GM18907 (cell line): ENCODE measurements around the gene ABCC1.
"Not testable (repeated sequence)": the region's sequence is repeated elsewhere in the genome, so short reads cannot be mapped to it uniquely, and the experiment has no call there.

Source experiments
- ATAC-seq: cut with Tn5 transposase; IDR thresholded peaks from one replicate; pipeline ENCODE4 v1.9.1; 2021; ENCODE audit warnings: mild to moderate bottlenecking, moderate library complexity; ENCODE audit not compliant: unreplicated experiment

Gene ABCC1

GRCh38 chr16:16102738-16103137, 153.3 kb downstream of the ABCC1 start:
- no peak for ATAC-seq

GRCh38 chr16:16104132-16104803, 154.9 kb downstream of the ABCC1 start:
- ATAC-seq, result not testable (repeated sequence)

DNA sequence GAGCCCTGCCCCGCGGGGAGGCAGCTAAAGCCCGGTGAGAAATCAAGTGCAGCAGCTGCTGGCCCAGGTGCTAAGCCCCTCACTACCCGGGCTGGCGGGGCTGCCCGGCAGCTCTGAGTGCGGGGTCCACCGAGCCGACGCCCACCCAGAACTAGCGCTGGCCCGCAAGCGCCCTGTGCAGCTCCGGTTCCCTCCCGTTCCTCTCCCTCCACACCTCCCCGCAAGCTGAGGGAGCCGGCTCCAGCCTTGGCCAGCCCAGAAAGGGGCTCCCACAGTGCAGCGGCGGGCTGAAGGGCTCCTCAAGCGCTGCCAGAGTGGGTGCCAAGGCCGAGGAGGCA, 155.4 kb downstream of the ABCC1 start:
- not testable (repeated sequence) for ATAC-seq

- ATAC-seq, result no peak
Measured at GRCh38 chr16:16105646-16106045, 156.2 kb downstream of the ABCC1 start.

DNA sequence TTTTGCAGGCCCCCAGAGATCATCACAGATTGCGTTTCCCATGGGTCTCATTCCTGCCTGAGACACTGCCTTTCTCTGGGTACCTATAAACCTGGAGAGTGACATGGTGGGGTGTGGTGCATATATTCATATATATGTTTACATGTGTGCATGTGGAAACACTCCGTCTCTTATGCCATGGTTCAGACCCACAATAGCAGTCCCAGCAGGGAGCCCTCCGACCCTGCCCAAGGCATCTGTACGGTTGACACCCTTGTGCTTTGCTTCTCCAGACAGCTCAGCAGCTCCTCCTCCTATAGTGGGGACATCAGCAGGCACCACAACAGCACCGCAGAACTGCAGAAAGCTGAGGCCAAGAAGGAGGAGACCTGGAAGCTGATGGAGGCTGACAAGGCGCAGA, 157.1 kb downstream of the ABCC1 start:
- no peak for ATAC-seq

DNA sequence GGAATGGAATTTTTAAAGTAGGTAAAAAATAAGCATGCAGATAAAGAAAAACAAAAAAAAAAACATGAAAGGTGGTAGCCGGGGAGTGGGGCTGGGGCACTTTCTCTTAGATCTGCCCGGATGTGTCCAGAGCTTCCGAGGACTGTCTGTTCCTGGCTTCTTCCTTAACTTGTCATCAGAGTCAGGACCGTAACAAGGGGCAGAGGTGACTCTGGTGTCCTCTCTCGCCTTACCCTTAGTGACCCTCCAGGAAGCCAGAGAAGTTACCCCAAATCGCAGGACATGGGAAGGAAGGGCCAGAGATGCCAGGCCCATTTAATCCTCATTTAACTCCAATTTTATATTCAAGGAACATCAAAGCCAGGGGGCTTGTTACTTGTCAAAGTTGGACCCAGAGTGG, 158.4 kb downstream of the ABCC1 start:
- no peak for ATAC-seq

DNA sequence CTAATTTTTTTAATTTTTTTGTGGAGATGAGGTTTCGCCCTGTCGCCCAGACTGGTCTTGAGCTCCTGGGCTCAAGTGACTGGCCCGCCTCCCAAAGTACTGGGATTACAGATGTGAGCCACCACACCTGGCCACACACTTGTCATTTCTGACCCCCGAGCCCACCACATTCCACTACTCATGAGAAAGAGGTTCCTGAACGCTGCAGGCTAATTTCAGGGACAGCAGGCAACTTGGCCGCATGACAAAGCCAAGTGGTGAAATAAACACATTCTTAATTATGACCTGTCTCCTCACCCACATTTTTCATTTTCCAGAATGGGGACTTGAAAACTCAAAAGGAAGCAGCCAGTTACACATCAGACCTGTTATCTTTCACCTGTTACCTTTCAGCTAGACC, 159.3 kb downstream of the ABCC1 start:
- no peak for ATAC-seq

- ATAC-seq, result no peak
Measured at GRCh38 chr16:16109453-16110110, 160.2 kb downstream of the ABCC1 start.

GRCh38 chr16:16110111-16110490, 160.7 kb downstream of the ABCC1 start:
- ATAC-seq, result no peak

- no peak for ATAC-seq
Measured at GRCh38 chr16:16111639-16112038, 162.2 kb downstream of the ABCC1 start.

- no peak for ATAC-seq
Measured at GRCh38 chr16:16112450-16113053, 163.1 kb downstream of the ABCC1 start.

DNA sequence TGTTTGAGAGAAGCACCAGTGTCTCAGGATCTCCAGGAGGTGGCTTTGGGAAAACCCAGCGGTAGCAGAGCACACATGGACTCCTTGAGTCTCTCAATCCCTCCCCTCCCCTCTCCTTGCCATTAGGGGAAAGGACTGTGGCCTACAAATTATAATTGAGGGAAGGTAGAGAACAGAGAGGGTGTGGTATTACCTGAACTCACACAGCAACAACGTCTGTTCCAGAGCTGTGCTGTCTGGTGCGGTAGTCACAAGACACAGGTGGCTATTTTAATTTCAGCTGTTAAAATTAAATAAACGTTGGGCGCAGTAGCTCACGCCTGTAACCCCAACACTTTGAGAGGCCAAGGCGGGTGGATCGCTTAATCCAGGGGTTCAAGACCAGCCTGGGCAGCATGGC, 163.7 kb downstream of the ABCC1 start:
- no peak for ATAC-seq

DNA sequence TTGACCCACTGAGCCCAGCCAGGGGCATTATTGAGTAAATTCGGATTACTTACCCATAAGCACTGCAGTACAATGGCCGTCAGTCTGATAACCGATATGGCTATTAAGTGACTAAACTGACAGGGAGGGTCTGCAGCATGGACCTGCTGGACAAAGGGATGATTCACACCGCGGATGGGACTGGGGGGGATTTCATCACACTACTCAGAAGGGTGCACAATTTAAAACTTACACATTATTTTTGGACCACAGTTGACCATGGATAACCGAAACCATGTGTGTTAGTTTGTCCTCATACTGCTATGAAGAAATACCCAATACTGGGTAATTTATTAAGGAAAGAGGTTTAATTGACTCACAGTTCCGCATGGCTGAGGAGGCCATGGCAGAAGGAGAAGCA, 167.4 kb downstream of the ABCC1 start:
- ATAC-seq, result no peak

GRCh38 chr16:16118337-16118736, 168.9 kb downstream of the ABCC1 start:
- ATAC-seq, result no peak

DNA sequence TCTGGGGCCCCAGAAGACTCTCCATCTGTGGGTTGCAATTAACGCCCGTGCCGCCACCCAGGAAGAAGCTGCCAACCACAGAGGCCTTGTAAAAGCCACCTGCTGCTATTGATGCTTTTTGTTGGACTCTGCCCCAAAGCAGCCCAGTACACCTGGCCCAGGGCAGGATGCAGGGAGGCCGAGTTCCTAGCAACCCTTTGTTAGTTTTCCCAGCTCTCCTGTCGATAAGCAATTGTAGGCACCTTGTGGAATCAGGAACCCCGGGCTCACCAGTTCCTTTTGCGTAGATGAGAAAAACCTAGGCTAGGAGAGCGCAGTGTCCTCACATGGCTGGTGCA, 170.6 kb downstream of the ABCC1 start:
- no peak for ATAC-seq

GRCh38 chr16:16120382-16121184, 171.2 kb downstream of the ABCC1 start:
- ATAC-seq, result no peak

DNA sequence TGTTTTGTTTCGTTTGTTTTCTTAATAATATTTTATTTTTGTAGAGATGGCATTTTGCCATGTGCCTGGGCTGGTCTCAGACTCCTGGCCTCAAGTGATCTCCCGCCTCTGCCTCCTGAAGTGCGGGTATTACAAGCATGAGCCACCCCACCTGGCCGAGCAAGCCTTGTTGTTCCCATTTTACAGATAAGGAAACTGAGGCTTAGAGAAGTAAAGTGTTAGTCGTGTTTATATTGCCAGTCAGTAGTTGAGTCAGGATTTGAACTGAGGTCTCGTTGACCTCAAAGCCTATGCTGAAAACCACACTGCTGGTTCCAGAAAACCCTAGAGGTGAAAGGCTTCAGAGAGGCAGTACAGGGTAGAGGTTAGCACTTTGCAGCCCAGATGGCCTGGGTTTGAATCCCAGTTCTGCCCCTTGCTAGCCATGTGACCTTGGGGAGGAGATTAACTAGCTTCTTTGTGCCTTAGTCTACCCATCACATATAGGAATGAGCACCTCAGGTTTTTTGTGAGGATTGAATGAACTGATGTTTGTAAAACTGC, 171.8 kb downstream of the ABCC1 start:
- ATAC-seq, result no peak

DNA sequence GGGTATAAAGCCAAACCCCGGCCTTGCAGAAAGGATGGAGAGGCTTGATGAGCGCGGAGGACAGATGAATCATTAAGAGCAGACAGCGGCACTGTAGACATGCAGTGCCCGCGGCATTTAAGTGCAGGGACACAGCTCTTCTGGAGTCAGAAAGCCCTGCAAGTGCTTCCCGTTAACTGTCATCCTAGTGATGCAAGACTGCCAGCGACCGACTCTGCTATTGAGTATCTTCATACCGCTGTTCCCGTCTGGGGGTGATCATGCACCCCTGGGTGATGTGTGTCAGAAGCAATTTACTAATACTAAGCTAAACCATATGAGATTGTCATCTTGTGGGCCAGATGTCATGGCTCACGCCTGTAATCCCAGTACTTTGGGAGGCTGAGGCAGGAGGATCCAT, 172.8 kb downstream of the ABCC1 start:
- ATAC-seq, result no peak

DNA sequence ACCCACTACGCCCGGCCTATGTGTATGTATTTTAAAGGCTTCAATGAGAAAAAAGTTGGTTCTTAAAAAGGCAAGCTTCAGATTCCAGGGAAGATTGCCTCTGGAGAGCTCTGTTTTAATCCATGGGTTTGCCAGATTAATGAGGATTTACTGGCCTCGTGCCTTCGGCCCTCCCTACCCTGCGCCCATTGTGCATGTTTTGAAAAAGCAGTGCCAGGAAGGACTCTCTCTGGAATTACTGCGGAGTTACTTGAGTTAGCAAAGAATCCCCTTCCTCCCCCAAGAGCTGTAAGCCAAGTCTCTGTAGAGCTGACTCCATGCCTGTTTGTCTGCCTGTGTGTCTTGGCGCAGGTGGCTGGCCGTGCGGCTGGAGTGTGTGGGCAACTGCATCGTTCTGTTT, 175.0 kb downstream of the ABCC1 start:
- ATAC-seq, result no peak

GRCh38 chr16:16124974-16125373, 175.6 kb downstream of the ABCC1 start:
- ATAC-seq, result no peak

DNA sequence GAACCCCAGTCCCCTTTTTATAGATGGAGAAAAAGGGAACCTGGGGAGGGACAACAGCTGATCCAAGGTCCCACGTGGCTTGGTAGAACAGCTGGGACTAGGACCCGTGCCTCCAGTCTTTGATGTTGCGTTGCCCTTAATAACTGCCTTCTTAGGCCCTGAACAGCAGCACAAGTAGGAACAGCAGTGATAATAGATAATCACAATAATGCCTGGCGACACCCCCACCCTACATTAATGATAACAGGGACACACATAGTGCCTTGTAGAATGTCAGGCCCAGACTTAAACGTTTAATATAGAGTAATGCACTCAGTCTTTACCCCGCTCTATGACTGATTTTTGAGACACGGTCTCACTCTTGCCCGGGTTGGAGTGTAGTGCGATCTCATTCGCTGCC, 177.5 kb downstream of the ABCC1 start:
- ATAC-seq, result no peak
